ENCODE results near the gene RHBDL3. TPM values are rescaled to one million over a fixed set of nuclear protein-coding genes. Genes with fewer than 3 reads are reported as not detected.

Gene RHBDL3
- total and polyA plus RNA-seq, 3 experiments from 2014 or later = 0.20 to 0.33 TPM; not detected in 1

DNA sequence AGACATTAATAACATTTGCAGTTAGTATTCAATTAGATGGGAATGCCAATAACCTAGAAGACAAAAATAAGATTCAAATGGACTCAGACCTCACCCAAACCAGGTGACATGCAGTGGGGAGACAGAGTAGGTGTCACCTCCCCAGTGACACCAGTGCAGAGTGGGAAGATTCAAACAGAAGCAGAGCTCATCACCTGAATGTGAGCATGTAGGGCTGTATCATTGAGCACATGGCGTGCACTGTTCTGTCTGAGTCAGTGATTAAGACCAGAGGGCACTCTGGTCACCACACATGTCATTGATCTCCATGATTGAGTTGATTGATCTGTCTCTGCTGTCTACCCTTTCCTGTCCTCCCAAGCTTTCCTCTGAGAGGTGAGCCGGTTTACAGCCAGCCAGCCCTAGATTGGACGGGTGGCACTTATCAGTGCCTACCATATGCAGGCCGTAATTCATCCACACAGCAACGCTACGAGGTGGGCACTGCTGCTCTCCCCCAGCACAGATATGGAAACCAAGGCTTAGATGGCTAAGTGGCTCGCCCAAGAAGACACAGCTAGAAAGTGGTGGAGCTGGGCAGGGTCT lies 34.0 kb downstream of the RHBDL3 start:
- Histone ChIP-seq H3K4me3 (ENCODE audit: low read length) (no peak overlapping the region), H3K4me1 (ENCODE audit: insufficient read depth, low read length) (no peaks in the 10 kb centered on the region), H3K9me3 (ENCODE audit: low read length) (no peaks in the 10 kb centered on the region), H3K36me3 (ENCODE audit: insufficient read depth, low read length) (no peaks in the 10 kb centered on the region), H3K27me3 (ENCODE audit: insufficient read depth, low read length, poor library complexity, severe bottlenecking) (no peaks in the 10 kb centered on the region), H3K27ac (ENCODE audit: low read depth, low read length) (no peak overlapping the region)
- Mint-ChIP-seq H3K27ac (peak overlapping the region in 2 of 8 donors; percentile 26 to 48), H3K36me3 (no peaks in the 10 kb centered on the region), H3K4me1 (no peaks in the 10 kb centered on the region), H3K4me3 (no peak overlapping the region), H3K9me3 (no peaks in the 10 kb centered on the region), H3K27me3 (no peaks in the 10 kb centered on the region)
- DNase-seq = no peak
- ChIA-PET CTCF (no interaction called here), POLR2A (no interaction called here)

DNA sequence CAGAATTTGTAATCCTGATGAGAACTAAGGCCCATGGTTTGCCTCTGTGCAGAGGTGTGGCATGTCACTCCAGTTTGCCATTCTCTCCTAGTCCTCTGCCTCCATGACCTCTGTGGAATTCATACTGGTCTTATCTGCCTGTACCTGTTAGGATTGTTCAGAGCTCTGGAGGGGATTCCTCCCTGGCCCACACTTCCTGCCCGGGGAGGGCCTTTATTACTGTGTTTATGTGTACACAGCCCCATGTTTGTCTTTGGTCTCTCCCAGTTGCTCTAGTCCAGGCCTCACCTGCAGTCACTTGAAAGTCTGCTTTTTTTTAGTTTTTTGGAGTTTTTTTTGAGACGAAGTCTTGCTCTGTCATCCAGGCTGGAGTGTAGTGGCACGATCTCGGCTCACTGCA lies 36.4 kb downstream of the RHBDL3 start:
- no peak overlapping the region for H3K4me3 Mint-ChIP-seq
- no peaks in the 10 kb centered on the region for H3K4me1 Mint-ChIP-seq

DNA sequence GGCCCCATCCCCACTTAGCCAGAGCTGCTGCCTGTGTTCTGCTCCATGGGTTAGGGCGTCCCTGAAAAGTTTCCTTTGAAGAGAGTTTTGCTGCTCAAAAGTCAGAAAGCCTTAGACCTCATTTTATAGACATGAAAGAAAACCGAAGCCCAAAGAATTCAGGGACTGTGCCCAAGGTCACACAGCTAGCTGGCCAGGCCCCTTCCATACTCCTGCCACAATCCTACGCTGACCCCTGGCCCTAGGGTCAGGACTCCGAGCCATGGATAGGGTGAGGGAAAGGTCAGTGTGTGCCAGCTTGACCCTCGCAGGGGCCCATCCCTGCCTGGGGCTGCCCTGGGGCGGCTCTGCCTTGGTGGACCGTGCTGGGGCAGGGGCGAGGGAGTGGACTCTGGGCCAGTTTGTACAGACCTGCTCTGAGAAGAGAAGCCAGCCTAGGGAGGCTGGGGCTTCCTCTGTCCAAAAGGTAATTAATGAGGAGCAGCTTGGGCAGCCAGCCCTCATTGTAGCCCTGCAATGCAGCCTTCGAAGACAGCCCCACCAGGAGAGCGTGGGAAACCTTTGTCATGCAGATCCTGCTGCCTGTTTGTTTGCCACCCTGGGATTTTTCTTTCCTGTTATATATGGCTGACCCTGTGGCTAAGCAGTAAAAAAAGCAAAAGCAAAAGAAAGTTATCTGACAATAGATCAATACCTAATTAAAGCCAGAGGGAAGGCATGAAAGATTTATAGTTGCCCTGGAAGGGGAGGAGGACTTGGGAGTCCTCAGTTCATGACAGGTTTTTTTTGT lies 37.4 kb downstream of the RHBDL3 start:
- Mint-ChIP-seq H3K4me3 (no peak overlapping the region), H3K4me1 (no peaks in the 10 kb centered on the region), H3K27ac (no peak overlapping the region), H3K27me3 (no peaks in the 10 kb centered on the region), H3K9me3 (no peaks in the 10 kb centered on the region), H3K36me3 (no peaks in the 10 kb centered on the region)
- Histone ChIP-seq H3K36me3 (ENCODE audit: insufficient read depth, low read length) (no peaks in the 10 kb centered on the region), H3K27ac (ENCODE audit: low read depth, low read length) (no peak overlapping the region), H3K9me3 (ENCODE audit: low read length) (no peaks in the 10 kb centered on the region), H3K4me1 (ENCODE audit: insufficient read depth, low read length) (no peaks in the 10 kb centered on the region), H3K27me3 (ENCODE audit: insufficient read depth, low read length, poor library complexity, severe bottlenecking) (no peaks in the 10 kb centered on the region), H3K4me3 (ENCODE audit: low read length) (no peak overlapping the region)
- ChIA-PET CTCF (no interaction called here), POLR2A (no interaction called here)
- DNase-seq = no peak

More for the DNA sequence above, 36.4 kb downstream of the RHBDL3 start:
- Mint-ChIP-seq H3K36me3 (no peaks in the 10 kb centered on the region), H3K9me3 (no peaks in the 10 kb centered on the region), H3K27ac (peak overlapping the region in 1 of 8 donors; percentile 81), H3K27me3 (no peaks in the 10 kb centered on the region)
- Histone ChIP-seq H3K9me3 (ENCODE audit: low read length) (no peaks in the 10 kb centered on the region), H3K27me3 (ENCODE audit: insufficient read depth, low read length, poor library complexity, severe bottlenecking) (no peaks in the 10 kb centered on the region), H3K4me1 (ENCODE audit: insufficient read depth, low read length) (no peaks in the 10 kb centered on the region), H3K4me3 (ENCODE audit: low read length) (no peak overlapping the region), H3K27ac (ENCODE audit: low read depth, low read length) (no peak overlapping the region), H3K36me3 (ENCODE audit: insufficient read depth, low read length) (no peaks in the 10 kb centered on the region)
- ChIA-PET CTCF (no interaction called here), POLR2A (no interaction called here)
- no peak for DNase-seq

DNA sequence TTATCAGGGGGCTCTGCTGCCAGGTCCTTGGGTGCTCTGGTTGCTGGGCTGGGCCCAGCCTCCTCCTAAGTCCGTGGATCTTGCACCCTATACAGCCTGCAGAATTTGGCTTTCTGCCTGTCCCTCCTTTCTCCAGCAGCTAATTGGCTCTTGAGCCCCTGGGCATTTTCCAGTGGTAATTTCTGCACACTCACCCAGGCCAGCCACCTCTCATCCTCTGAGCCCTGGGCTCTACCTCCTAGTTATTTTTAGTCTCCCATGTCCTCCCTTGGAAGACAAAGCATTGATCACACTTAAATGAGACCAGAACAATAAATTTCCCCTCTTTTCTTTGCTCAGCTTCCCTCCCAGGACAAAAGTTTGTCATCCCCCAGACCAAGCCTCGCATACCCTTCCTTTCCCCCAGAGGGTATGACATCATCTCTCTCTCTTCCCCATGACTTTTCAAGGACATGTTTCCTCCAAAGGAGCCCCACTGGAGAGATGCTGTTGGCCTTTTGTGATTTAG lies 38.2 kb downstream of the RHBDL3 start:
- Mint-ChIP-seq H3K4me3 (no peak overlapping the region), H3K36me3 (no peaks in the 10 kb centered on the region), H3K27me3 (no peaks in the 10 kb centered on the region), H3K27ac (peak overlapping the region in 1 of 8 donors; percentile 0), H3K4me1 (no peaks in the 10 kb centered on the region), H3K9me3 (no peaks in the 10 kb centered on the region)
- Histone ChIP-seq H3K4me1 (ENCODE audit: insufficient read depth, low read length) (no peaks in the 10 kb centered on the region), H3K4me3 (ENCODE audit: low read length) (no peak overlapping the region), H3K9me3 (ENCODE audit: low read length) (no peaks in the 10 kb centered on the region), H3K27me3 (ENCODE audit: insufficient read depth, low read length, poor library complexity, severe bottlenecking) (no peaks in the 10 kb centered on the region), H3K27ac (ENCODE audit: low read depth, low read length) (no peak overlapping the region), H3K36me3 (ENCODE audit: insufficient read depth, low read length) (no peaks in the 10 kb centered on the region)
- no peak for DNase-seq
- POLR2A ChIA-PET = no interaction called here
- CTCF ChIA-PET = no interaction called here

DNA sequence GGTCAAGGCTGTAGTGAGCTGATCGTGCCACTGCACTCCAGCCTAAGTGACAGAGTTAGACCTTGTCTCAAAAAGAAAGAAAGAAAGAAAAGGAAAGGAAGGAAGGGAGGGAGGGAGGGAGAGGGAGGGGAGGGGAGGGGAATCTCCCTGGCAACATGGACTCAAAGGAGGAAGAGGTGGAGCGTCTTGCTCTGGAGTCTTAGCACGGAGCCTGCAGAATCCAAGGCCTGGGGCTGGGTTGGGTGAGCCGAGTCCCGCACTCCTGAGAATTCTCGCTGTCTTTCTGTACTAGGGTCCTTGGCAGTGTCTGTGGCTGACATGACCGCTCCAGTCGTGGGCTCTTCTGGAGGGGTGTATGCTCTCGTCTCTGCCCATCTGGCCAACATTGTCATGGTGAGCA lies 39.4 kb downstream of the RHBDL3 start:
- Histone ChIP-seq H3K27me3 (ENCODE audit: insufficient read depth, low read length, poor library complexity, severe bottlenecking) (no peaks in the 10 kb centered on the region), H3K4me3 (ENCODE audit: low read length) (no peak overlapping the region), H3K9me3 (ENCODE audit: low read length) (no peaks in the 10 kb centered on the region), H3K27ac (ENCODE audit: low read depth, low read length) (no peak overlapping the region), H3K4me1 (ENCODE audit: insufficient read depth, low read length) (no peaks in the 10 kb centered on the region), H3K36me3 (ENCODE audit: insufficient read depth, low read length) (no peaks in the 10 kb centered on the region)
- no peaks in the 10 kb centered on the region for H3K9me3 Mint-ChIP-seq
- CTCF ChIA-PET = no interaction called here
- DNase-seq = no peak
- no peak overlapping the region for H3K27ac Mint-ChIP-seq
- H3K4me1 Mint-ChIP-seq = no peaks in the 10 kb centered on the region
- H3K36me3 Mint-ChIP-seq = no peaks in the 10 kb centered on the region
- POLR2A ChIA-PET = no interaction called here
- H3K27me3 Mint-ChIP-seq = peaks cover 0 to 2% of the 10 kb centered on the region in 2 donors
- no peak overlapping the region for H3K4me3 Mint-ChIP-seq

DNA sequence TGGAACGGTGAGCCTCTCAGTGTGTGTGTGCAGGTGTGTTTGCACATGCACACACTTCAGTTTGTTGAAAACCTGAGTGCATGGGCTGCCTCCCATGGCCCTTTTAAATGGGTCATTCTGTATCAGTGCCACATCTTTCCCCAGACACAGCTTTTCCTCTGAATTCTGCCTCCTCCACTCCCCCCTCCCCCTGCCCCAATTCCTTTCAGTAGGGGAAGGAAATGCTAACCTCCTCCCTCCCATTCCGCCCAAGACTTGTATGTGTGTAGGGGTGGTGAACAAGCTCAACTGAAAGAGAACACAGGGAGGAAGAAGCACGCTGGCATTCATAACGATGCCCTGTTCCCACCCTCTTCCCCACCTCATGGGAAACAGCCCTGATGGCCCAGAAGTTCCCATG lies 42.0 kb downstream of the RHBDL3 start:
- Mint-ChIP-seq H3K9me3 (no peaks in the 10 kb centered on the region), H3K4me3 (no peak overlapping the region), H3K27me3 (peaks cover 0 to 4% of the 10 kb centered on the region in 2 donors), H3K4me1 (no peaks in the 10 kb centered on the region), H3K36me3 (no peaks in the 10 kb centered on the region), H3K27ac (peak overlapping the region in 1 of 8 donors; percentile 76)
- ChIA-PET CTCF (no interaction called here), POLR2A (no interaction called here)
- Histone ChIP-seq H3K4me1 (ENCODE audit: insufficient read depth, low read length) (no peaks in the 10 kb centered on the region), H3K27me3 (ENCODE audit: insufficient read depth, low read length, poor library complexity, severe bottlenecking) (no peaks in the 10 kb centered on the region), H3K9me3 (ENCODE audit: low read length) (no peaks in the 10 kb centered on the region), H3K4me3 (ENCODE audit: low read length) (no peak overlapping the region), H3K36me3 (ENCODE audit: insufficient read depth, low read length) (no peaks in the 10 kb centered on the region), H3K27ac (ENCODE audit: low read depth, low read length) (no peak overlapping the region)
- no peak for DNase-seq

DNA sequence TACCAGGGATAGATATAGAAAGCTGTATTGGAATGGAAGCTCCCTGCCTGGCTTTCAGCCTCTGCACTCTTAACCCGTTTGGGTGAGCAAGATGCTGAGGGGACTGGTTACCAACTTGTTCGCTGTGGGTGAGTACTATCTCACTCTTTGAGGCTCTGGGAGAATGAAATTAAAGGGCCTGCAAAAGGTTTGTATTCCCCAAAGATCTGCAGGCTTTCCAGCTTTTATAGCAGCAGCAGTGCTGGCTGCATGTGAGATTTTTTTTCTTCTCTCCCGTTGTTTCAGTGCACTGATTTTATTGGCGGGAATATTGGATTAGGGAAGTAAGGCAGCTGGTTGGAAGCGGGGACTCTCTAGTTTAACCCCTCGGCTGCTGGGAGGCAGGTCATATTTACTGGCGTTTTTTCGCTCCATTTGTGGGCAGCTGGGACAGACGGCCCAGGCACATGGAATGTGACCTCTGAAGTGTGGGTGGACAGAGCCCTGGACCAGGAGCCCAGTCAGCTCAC lies 45.5 kb downstream of the RHBDL3 start:
- H3K9me3 ChIP-seq (ENCODE audit: low read length) = no peaks in the 10 kb centered on the region
- Mint-ChIP-seq H3K4me1 (no peaks in the 10 kb centered on the region), H3K4me3 (no peak overlapping the region), H3K36me3 (no peaks in the 10 kb centered on the region), H3K9me3 (no peaks in the 10 kb centered on the region), H3K27me3 (peaks cover 8% of the 10 kb centered on the region in 2 donors), H3K27ac (no peak overlapping the region)
- H3K27ac ChIP-seq (ENCODE audit: low read depth, low read length) = no peak overlapping the region
- H3K4me3 ChIP-seq (ENCODE audit: low read length) = no peak overlapping the region
- CTCF ChIA-PET = no interaction called here
- POLR2A ChIA-PET = no interaction called here
- DNase-seq = no peak
- no peaks in the 10 kb centered on the region for H3K27me3 ChIP-seq (ENCODE audit: insufficient read depth, low read length, poor library complexity, severe bottlenecking)
- no peaks in the 10 kb centered on the region for H3K4me1 ChIP-seq (ENCODE audit: insufficient read depth, low read length)
- no peaks in the 10 kb centered on the region for H3K36me3 ChIP-seq (ENCODE audit: insufficient read depth, low read length)

DNA sequence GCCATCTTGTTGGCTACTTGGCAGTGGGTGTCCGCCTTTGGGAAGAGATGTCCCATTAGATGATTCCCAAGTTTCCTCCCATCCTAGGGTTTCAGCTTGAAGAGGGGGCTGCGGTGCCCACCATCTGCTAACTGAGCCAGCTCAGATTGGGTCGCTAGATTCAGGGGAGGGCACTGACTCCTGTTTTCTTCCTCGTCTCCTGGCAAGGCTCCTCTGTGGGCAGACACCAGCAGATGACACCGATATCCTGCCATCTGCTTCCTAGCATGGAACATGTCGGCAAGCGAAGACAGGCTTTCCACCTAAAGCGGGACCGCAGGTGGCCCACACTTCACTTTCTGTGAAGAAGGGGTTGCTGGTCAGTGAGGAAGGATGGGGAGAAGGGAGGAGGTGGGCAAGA lies 49.0 kb downstream of the RHBDL3 start:
- Mint-ChIP-seq H3K4me1 (peaks cover 4 to 5% (median 4%) of the 10 kb centered on the region in 3 donors), H3K36me3 (no peaks in the 10 kb centered on the region), H3K27ac (no peak overlapping the region), H3K9me3 (no peaks in the 10 kb centered on the region), H3K4me3 (no peak overlapping the region), H3K27me3 (peaks cover 8% of the 10 kb centered on the region in 2 donors)
- POLR2A ChIA-PET = no interaction called here
- no peak for DNase-seq
- H3K4me1 ChIP-seq (ENCODE audit: insufficient read depth, low read length) = no peaks in the 10 kb centered on the region
- H3K4me3 ChIP-seq (ENCODE audit: low read length) = no peak overlapping the region
- no peak overlapping the region for H3K27ac ChIP-seq (ENCODE audit: low read depth, low read length)
- CTCF ChIA-PET = no interaction called here
- no peaks in the 10 kb centered on the region for H3K27me3 ChIP-seq (ENCODE audit: insufficient read depth, low read length, poor library complexity, severe bottlenecking)
- no peaks in the 10 kb centered on the region for H3K36me3 ChIP-seq (ENCODE audit: insufficient read depth, low read length)
- no peaks in the 10 kb centered on the region for H3K9me3 ChIP-seq (ENCODE audit: low read length)

All from CD8-positive, alpha-beta memory T cell (primary cell).